Measurements from ENCODE around the gene NCKAP1.
"Not testable (repeated sequence)": the region's sequence is repeated elsewhere in the genome, so short reads cannot be mapped to it uniquely, and the experiment has no call there.

NCKAP1 gene

DNA sequence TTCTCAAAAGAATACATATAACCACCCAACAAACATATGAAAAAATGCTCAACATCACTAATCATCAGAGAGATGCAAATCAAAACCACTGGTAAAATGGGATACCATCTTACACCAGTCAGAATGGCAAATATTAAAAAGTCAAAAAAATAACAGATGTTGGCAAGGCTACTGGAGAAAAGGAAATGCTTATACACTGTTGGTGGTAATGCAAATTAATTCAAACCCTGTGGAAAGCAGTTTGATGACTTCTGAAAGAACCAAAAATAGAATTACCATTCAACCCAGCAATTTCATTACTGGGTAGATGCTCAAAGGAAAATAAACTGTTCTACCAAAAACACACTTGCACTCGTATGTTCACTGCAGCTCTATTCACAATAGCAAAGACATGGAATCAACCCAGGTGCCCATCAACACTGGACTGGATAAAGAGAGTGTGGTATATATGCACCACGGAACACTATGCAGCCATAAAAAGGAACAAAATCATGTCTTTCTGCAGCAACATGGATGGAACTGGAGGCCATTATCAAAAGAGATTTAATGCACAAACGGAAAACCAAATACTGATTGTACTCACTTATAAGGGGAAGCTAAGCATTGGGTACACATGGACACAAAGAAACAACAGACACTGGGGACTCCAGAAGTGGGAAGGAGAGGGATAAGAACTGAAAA lies 38.8 kb downstream of the NCKAP1 start:
- DNase-seq (ENCODE audit: low read depth) = no peak

DNA sequence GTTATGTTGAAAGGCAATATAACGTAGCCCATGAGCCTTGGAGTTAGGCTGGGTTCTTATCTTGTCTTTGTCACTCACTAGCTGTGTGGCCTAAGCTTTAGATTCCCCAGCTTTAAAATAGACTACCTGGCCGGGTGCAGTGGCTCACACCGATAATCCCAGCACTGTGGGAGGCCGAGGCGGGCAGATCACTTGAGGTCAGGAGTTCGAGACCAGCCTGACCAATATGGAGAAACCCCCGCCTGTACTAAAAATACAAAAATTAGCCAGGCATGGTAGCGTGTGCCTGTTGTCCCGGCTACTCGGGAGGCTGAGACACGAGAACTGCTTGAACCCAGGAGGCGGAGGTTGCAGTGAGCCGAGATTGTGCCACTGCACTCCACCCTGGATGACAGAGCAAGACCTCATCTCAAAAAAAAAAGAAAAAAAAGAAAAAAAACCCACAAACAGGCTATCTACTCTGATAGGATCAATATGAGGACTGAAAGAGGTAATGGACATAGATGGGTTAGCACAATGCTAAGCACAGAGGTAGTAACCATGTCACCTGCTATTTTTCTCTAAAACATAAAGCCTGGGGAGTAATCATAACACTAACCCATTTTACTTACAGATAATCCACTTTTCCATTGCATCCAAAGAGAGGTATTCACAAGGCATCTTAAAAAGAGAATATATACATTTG lies 43.9 kb downstream of the NCKAP1 start:
- no peak for DNase-seq (ENCODE audit: low read depth)

DNA sequence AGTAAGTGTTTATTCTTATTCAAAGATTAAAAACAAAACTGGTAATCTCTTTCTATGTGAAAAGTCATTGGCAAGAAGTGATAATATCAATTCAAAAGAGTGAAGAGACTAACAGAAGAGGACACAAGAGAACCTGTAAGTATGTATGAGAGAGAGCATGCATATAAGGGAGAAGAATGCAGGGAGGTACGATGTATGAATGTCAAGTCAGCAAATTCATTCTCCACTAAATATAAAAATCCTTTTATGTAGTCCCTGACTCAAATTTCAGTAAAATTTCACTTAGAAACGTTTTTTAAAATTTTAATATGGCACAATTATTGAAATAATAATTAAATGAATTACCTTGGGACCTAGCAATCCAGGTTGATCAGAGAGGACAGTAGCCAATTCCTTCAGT lies 55.3 kb downstream of the NCKAP1 start:
- no peak for DNase-seq (ENCODE audit: low read depth)

DNA sequence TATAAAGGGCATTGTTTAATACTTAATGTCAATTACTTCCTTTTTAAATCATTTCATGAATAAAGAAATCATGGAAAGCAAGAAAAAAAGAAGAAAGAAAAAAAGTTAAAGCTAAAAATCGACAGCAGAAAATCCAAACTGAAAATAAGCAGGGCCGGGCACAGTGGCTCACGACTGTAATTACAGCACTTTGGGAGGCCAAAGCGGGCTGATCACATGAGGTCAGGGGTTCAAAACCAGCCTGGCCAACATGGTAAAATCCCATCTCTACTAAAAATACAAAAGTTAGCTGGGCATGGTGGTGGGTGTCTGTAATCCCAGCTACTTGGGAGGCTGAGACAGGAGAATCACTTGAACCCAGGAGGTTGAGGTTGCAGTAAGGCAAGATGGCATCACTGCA lies 56.8 kb downstream of the NCKAP1 start:
- not testable (repeated sequence) for DNase-seq (ENCODE audit: low read depth)

DNA sequence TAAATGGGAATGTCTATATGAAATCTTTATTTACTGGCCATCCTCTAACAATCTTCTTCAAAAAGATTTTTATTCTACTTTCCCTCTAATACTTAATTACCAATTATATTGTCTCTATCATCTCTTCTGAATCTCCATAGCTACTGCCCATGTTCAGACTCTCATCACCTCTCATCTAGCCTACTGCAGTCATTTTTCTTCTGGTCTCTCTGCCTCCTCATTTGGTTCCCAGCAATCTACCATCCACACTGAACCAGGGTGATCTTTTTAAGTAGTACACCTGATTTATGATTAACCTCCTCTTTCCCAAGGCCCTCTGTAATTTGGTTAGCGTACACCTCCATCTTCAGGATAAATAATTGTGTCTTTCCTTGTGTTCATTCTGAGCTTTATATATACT lies 57.6 kb downstream of the NCKAP1 start:
- no peak for DNase-seq (ENCODE audit: low read depth)

DNA sequence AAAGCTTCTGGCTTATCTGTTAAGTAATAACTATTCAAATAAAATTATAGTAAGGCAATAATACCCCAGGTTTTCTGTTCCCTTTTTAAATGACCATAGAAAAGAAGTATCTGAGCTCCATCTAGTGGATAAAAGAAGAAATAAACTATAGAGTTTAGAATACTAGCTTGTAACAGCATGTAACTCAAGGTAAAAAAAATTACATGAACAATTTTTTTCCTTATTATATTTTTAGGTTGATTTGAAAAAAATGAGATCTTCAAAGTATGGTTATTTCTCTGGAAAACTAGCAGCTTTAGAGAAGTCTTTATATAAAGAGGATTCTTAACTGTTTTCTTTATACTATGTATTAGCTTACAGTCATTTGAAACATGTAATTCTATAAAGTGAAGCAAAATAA lies 58.1 kb downstream of the NCKAP1 start:
- peak; percentile 55 for DNase-seq (ENCODE audit: low read depth)

DNA sequence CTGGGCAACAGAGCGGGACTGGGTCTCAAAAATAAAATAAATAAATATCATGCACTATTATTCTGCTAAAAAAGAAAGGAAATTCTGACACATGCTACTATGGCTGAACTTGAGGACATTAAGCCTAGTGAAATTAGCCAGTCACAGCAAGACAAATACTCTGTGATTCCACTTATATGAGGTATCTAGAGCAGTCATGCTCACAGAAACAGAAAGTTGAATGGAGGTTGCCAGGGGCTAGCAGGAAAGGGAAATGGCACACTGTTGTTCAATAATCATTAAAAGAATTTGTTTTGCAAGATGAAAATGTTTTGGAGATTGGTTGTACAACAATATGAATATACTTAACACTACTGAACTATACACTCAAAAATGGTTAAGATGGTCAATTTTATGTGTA lies 60.8 kb downstream of the NCKAP1 start:
- no peak for DNase-seq (ENCODE audit: low read depth)

DNA sequence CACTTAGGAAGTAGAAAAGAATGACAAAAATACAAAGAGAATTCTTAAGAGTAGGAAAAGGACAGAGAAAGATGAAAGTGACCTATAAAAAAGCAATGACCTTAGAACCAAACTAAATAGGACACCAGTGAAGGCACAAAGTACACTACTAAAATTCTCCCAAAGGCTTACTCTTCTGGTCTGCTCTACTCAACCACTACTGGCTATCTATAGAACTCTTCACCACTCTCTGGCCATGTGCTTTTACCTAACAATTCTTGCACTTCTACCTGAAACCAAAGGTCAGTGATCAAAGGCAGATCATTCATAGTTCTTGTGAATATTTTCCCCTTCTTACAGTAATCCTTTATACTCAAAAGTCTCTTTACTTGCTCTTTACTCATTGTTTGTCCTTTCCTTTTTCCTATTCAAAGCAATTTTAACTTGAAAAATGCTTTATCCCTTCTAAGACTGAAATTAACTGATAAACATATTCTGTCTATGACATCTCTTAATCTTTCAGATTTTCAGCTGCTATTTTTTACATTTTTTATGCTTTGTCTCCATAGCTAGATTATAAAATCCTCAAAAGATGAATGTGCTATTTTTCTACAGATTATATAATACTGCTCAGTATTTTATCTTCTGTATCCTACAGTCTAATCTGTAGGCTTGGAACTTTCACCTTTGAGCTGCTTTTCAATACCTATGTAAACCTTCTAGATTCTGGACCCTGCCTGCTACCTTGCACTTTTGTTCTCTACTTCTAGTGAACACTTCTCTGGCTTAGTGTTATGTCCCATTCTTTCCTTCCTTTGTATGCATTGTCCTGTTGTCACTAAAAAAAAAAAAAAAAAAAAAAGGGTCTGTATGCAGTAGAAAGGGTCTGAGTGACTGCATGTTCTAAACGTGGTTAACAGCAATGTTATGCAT lies 64.6 kb downstream of the NCKAP1 start:
- DNase-seq (ENCODE audit: low read depth) = no peak

DNA sequence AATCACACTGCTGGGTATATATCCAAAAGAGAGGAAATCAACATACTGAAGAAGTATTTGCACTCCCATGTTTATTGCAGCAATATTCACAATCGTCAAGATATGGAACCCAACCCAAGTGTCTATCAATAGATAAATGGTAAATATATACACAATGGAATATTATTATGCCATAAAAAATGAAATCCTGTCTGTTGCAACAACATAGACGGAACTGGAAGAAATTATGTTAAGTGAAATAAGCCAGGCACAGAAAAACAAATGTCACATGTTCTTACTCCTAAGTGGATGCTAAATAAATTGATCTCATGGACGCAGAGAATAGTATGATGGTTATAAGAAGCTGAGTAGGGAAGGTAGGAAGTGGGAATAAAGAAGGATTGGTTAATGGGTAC lies 65.7 kb downstream of the NCKAP1 start:
- no peak for DNase-seq (ENCODE audit: low read depth)

DNA sequence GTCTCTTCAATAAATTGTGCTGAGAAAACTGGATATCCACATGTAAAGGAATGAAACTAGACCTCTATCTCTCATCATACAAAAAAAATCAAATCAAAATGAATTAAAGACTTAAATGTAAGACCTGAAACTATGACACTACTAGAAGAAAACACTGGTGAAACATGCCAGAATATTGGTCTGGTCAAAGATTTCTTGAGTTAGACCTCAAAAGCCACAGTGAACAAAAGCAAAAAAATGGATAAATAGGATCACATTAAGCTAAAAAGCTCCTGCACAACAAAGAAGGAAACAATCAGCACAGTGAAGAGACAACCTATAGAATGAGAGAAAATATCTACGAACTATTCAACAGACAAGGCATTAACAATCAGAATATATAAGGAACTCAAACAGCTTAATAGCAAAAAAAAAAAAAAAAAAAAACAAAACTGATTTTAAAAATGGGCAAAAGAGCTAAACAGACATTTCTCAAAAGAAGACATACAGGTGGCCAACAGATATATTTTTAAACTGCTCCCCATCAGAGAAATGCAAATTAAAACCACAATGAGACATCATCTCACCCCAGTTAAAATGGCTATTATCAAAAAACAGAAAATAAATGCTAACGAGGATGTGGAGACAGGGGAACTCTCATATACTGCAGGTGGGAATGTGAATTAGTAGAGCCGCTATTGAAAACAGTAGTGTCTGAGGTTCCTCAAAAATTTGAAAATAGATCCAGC lies 66.3 kb downstream of the NCKAP1 start:
- DNase-seq (ENCODE audit: low read depth) = no peak

DNA sequence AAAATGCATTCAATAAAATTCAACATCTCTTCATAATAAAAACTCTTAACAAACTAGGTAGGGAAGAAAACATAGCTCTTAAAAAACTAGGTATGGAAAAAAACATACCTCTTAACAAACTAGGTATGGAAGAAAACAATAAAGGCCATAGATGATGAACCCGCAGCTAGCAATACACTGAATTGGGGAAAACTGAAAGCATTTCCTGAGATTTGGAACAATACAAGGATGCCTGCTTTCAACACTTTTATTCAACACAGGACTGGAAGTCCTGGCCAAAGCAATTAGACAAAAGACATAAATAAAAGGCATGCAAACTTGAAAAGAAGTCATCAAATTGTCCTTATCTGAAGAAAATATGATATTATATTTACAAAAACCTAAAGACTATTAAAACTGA lies 67.8 kb downstream of the NCKAP1 start:
- no peak for DNase-seq (ENCODE audit: low read depth)

DNA sequence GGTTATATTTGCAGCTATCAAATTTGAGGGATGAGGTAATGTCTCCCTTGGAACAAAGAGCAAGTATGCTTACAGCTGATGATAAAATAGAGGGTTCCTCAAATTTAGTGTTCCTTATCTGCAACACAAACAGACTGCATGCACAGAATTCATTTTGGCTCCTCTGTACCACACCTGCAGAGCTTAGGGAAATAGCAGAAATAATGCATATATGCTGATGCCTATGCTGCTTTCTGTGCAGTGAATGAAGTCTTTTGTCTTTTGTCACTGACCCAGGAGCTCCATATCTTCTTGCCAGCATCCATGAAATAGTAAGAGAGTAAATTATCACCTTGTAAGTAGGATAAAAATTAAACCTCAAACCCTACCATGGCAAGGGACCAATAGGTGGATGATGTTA lies 69.8 kb downstream of the NCKAP1 start:
- DNase-seq (ENCODE audit: low read depth) = no peak

DNA sequence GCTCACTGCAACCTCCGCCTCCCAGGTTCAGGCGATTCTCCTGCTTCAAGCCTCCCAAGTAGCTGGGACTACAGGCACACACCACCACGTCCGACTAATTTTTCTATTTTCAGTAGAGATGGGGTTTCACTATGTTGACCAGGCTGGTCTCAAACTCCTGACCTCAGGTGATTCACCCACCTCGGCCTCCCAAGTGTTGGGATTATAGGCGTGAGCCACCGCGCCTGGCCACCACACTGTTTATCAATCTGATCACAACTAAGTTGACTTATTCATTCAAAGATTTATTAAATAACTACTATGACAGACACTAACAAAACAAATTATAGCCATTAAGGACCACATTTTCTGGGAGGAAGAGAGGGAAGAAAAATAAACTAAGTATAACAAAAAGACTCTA lies 71.9 kb downstream of the NCKAP1 start:
- DNase-seq (ENCODE audit: low read depth) = not testable (repeated sequence)

DNA sequence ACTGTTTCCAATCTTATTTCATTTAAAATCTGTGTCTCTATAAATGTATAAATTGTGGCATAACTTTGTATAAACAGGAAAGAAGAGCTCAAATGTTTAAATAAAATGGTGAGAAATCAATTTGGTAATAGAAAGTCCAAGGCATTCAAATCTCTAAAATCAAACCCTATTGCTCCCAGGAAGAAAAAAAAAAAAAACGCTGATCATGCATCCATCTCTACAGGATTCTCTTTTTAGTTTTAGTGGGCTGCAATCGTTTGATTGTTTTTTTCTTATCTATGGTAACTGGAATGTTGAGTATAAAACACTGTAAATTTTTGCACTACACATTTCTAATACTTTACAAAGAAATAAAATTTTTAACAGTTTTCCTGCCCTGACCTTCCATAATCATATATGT lies 75.6 kb downstream of the NCKAP1 start:
- DNase-seq (ENCODE audit: low read depth) = no peak

DNA sequence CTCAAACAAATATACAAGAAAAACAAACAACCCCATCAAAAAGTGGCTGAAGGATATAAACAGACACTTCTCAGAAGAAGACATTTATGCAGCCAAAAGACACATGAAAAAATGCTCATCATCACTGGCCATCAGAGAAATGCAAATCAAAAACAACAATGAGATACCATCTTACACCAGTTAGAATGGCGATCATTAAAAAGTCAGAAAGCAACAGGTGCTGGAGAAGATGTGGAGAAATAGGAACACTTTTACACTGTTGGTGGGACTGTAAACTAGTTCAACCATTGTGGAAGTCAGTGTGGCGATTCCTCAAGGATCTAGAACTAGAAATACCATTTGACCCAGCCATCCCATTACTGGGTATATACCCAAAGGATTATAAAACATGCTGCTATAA lies 77.4 kb downstream of the NCKAP1 start:
- DNase-seq (ENCODE audit: low read depth) = not testable (repeated sequence)

DNA sequence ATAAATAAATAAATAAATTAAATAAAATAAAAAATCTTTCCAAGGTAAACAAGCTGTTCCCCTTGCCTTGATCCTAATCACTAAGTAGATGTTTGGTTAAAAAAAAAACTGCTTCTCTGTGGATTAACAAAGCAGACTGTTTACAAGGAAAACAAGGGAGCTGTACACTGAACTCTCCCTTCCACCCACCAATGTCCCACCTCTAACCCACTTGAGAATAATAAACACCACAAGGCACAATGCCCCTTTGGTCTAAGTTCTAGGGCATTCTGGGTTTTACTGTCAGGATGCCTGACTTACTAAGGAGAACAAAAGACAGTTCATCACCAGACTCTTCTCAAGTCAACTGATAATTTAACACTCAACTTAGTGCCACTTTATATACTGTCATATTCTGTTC lies 83.5 kb downstream of the NCKAP1 start:
- DNase-seq (ENCODE audit: low read depth) = no peak

DNA sequence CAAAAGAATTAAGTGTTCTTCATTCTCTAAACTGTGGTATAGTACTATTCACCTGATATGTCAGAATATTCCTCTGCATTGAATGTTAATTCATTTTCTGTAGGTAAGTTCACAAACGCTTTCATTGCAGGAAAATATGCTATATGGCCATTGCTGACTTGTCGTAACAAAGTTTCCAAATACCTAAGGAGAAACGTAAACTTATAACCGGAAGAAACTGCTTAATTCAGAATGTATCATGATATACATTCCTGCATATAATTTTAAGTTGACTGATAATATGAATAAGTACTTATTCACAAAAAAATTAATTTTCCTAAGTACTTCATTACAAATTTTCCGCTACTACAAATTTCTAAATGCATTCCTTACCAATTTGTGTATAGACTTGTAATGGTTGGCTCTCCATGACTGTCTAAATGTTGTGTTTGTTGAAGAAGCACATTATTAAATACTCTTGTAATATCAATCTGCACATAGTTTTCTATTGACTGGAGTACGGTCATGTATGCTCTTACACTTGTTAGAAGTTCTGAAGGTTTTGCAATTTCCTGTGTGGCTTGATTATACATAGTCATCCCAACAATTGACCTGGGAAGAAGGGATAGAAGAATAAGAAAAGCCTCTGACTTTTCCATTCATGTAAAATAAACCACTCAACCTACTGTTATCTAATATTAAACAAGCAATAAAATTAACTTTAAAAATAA lies 85.4 kb downstream of the NCKAP1 start:
- peak; percentile 74 for DNase-seq (ENCODE audit: low read depth)

DNA sequence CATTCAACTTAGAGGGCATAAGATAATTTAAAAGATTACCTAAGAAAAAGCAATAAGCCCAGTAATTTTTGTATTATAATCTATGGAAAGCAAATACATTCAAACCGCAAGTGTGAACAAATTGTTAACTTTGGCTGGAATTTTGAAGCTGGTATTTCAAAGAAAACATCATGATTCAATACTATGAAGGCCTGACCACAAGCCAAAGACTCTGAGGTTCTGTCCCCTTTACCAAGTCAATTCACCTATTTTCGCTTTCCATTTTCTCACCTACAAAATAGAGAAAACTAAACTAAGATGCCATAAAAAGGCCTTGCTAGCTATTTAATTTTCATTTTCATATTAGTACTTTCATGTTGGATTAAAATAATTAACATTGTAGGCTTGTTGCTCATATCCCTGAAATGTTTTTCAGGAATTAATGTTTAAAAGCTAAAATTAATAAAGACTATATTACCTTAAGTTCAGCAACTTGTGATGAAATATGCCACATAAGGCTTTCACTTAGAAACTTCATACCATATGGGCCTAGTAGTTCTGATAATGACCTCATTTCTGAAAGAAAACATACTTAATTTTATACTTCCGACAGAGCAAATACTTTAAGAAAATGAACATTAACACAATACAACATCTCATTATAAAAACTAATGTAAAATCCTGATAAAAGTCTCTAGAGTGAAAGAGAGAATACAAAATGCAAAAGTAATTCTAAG lies 86.2 kb downstream of the NCKAP1 start:
- DNase-seq (ENCODE audit: low read depth) = peak; percentile 24

DNA sequence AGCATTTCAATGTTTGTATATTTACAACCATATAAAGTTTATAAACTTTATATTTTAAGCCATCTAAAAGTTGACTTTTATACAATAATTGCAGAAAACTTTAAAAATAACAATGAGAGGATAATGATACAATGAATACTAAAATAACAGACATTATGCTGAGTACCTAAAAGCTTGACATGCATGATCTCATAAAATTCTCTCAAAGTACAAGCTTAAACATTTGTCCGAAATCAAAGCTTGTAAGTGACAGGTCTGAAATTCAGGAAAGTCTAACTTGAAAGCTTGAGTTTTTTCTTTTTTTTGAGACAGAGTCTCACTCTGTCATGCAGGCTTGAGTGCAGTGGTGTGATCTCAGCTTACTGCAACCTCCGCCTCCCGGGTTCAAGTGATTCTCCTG lies 87.7 kb downstream of the NCKAP1 start:
- DNase-seq (ENCODE audit: low read depth) = no peak

DNA sequence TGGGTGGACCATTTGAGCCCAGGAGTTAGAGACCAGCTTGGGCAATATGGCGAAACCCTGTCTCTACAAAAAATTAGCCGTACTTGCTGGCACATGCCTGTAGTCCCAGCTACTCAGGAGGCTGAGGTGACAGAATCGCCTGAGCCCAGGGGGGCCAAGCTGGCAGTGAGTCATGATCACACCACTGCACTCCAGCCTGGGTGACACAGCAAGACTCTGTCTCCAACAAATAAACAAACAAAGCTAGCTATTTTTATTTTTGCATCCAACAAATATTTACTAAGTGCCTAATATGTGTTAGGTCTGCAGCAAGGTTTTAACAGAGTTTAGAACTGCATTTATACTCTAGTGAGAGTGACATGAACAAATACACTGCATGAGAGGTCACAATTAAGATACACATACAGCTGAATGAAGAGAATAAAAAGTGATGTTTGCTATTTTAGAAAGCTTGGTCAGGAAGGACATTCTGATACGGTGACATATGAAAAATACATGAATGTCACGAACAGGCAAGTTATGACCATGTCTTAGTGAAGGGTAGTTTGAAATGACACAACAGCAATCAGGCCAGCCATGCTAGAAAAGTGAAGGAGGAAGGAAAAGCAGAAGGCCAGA lies 88.6 kb downstream of the NCKAP1 start:
- peak; percentile 29 for DNase-seq (ENCODE audit: low read depth)

DNA sequence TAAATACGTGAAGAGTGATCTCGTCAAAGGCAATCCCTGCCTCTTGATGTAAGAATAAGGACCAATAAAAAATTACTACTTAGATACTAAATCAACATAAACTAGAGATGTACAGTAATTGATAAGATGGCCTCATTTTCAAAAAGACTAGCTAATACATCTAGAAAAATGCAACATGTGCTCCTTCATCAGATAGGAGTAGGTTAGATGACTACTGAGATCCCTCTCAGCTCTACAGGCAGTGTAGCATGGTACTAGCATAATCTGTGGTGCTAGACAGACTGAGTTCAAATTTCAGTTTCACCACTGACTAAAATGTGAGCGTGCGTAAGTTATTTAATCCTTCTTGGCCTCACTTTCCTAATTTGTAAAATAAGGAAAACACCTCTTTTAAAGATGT lies 89.2 kb downstream of the NCKAP1 start:
- no peak for DNase-seq (ENCODE audit: low read depth)
